WTC11 (cell line): ENCODE data around the gene RXRA. TPM values are rescaled to one million over a fixed set of nuclear protein-coding genes. Genes with fewer than 3 reads are reported as not detected.

Experiments
- ATAC-seq: fragments of 200-7000 bp; cut with Tn5 transposase; 2 replicates; pipeline ENCODE4 v1.10.0; 2021; ENCODE audit warnings: mild to moderate bottlenecking, moderate library complexity
- CTCF ChIA-PET: fragments of 300-600 bp; sonication (Branson Sonifier 250); formaldehyde crosslinking; loops from one replicate; lab custom pipeline; 2021; ENCODE audit warnings: antibody characterized with exemption; lab: Charles Lee
- POLR2A ChIA-PET: fragments of 350-600 bp; sonication (Branson Sonifier 250); formaldehyde crosslinking; loops from one replicate; lab custom pipeline; 2021; ENCODE audit warnings: antibody characterized with exemption; lab: Charles Lee
- DNase-seq: peaks from one replicate; pipeline ENCODE4 v3.0.0; 2021; ENCODE audit warnings: low spot score
- H3K27ac Mint-ChIP-seq: 2 replicates; pipeline ENCODE4 v1.8.0; 2021; ENCODE audit warnings: mixed read lengths
- H3K27me3 Mint-ChIP-seq: 2 replicates; pipeline ENCODE4 v1.8.0; 2021; ENCODE audit warnings: low read depth, mild to moderate bottlenecking, moderate library complexity, mixed read lengths
- H3K36me3 Mint-ChIP-seq: 2 replicates; pipeline ENCODE4 v1.8.0; 2021; ENCODE audit warnings: mixed read lengths
- H3K4me1 Mint-ChIP-seq: 2 replicates; pipeline ENCODE4 v1.8.0; 2022; ENCODE audit warnings: mixed read lengths
- H3K4me3 Mint-ChIP-seq: 2 replicates; pipeline ENCODE4 v1.8.0; 2021; ENCODE audit warnings: mild to moderate bottlenecking, moderate library complexity, mixed read lengths
- H3K9me3 Mint-ChIP-seq: 2 replicates; pipeline ENCODE4 v1.8.0; 2021; ENCODE audit warnings: mixed read lengths
- ETV6 ChIP-seq: sonication (generic); formaldehyde crosslinking; IDR thresholded peaks from 2 replicates; pipeline ENCODE4 v1.8.1; 2022; ENCODE audit warnings: mild to moderate bottlenecking, missing genetic modification reagents
- FOXJ3 ChIP-seq: sonication (generic); formaldehyde crosslinking; IDR thresholded peaks from 2 replicates; pipeline ENCODE4 v1.9.0; 2021; ENCODE audit warnings: missing genetic modification reagents, mild to moderate bottlenecking, borderline replicate concordance
- FOXK1 ChIP-seq: sonication (generic); formaldehyde crosslinking; IDR thresholded peaks from 2 replicates; pipeline ENCODE4 v1.8.0; 2022; ENCODE audit warnings: mild to moderate bottlenecking, moderate library complexity, missing genetic modification reagents
- IRF2 ChIP-seq: sonication (generic); formaldehyde crosslinking; IDR thresholded peaks from 2 replicates; pipeline ENCODE4 v1.8.0; 2022; ENCODE audit warnings: low read depth, missing genetic modification reagents, borderline replicate concordance
- NFATC4 ChIP-seq: fragments of 250-450 bp; sonication (Bioruptor Pico); IDR thresholded peaks from 2 replicates; pipeline ENCODE4 v1.9.0; 2021; ENCODE audit warnings: mild to moderate bottlenecking
- SOX15 ChIP-seq: fragments of 250-450 bp; sonication (Bioruptor Pico); IDR thresholded peaks from 2 replicates; pipeline ENCODE4 v1.9.0; 2021; ENCODE audit warnings: mild to moderate bottlenecking
- TEAD1 ChIP-seq: sonication (generic); formaldehyde crosslinking; IDR thresholded peaks from 2 replicates; pipeline ENCODE4 v1.8.0; 2022; ENCODE audit warnings: mild to moderate bottlenecking, missing genetic modification reagents
- ZNF671 ChIP-seq: fragments of 250-450 bp; sonication (Bioruptor Pico); IDR thresholded peaks from 2 replicates; pipeline ENCODE4 v1.8.0; 2021; ENCODE audit warnings: mild to moderate bottlenecking
- total RNA-seq: library from RNA; stranded (reverse); gene quantifications from 3 replicates; pipeline ENCODE4 v1.2.3, GENCODE V29; 2021
- TF ChIP-seq, protein P1 (sequence below): fragments of 250-450 bp; sonication (Bioruptor Pico); IDR thresholded peaks from 2 replicates; pipeline ENCODE4 v2.1.2; 2022; ENCODE audit warnings: mild to moderate bottlenecking, moderate library complexity
- TF ChIP-seq, protein P2 (sequence below): sonication (generic); formaldehyde crosslinking; IDR thresholded peaks from 2 replicates; pipeline ENCODE4 v1.8.0; 2022; ENCODE audit warnings: mild to moderate bottlenecking, missing genetic modification reagents
- TF ChIP-seq, protein P3 (sequence below): sonication (generic); formaldehyde crosslinking; IDR thresholded peaks from 2 replicates; pipeline ENCODE4 v1.8.1; 2023; ENCODE audit warnings: mild to moderate bottlenecking, moderate library complexity, missing genetic modification reagents
- TF ChIP-seq, protein P4 (sequence below): sonication (generic); formaldehyde crosslinking; IDR thresholded peaks from 2 replicates; pipeline ENCODE4 v1.8.1; 2022; ENCODE audit warnings: mild to moderate bottlenecking, missing genetic modification reagents, moderate library complexity, borderline replicate concordance
- TF ChIP-seq, protein P5 (sequence below): sonication (generic); formaldehyde crosslinking; conservative IDR thresholded peaks from 2 replicates; pipeline ENCODE4 v1.8.1; 2023; ENCODE audit warnings: mild to moderate bottlenecking, low read depth, missing genetic modification reagents, moderate library complexity
- TF ChIP-seq, protein P6 (sequence below): sonication (generic); formaldehyde crosslinking; IDR thresholded peaks from 2 replicates; pipeline ENCODE4 v1.8.0; 2023; ENCODE audit warnings: missing genetic modification reagents
- TF ChIP-seq, protein P7 (sequence below): fragments of 250-450 bp; sonication (Bioruptor Pico); conservative IDR thresholded peaks from 2 replicates; pipeline ENCODE4 v1.9.0; 2021; ENCODE audit warnings: mild to moderate bottlenecking
- TF ChIP-seq, protein P8 (sequence below): sonication (generic); formaldehyde crosslinking; IDR thresholded peaks from 2 replicates; pipeline ENCODE4 v1.8.1; 2023; ENCODE audit warnings: mild to moderate bottlenecking, missing genetic modification reagents, borderline replicate concordance
- TF ChIP-seq, protein P9 (sequence below): fragments of 250-450 bp; sonication (Bioruptor Pico); IDR thresholded peaks from 2 replicates; pipeline ENCODE4 v1.9.0; 2021; ENCODE audit warnings: mild to moderate bottlenecking

Gene RXRA
- total RNA-seq, 1 experiment from 2014 or later: 27.5 TPM

DNA sequence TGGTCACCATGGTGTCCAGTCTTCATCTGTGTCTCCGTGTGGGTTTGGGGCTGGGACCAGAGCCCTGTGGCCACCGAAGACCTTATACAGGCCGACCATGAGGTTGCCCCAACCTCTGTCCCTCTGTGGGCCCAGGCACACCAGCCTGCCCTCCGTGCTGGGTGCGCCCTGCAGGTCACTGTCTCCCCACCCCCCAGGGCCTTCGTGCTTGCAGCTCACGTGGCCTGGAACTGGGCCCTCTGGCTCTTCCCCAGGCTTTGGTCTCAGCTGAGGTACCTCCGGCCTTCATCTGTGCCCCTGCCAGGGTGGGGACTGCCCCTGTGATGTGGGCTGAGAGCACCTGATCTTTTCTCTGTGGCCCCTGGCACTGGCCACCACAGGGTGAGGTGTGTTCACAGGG is 92.1 kb downstream of the RXRA start:
- no peak for ATAC-seq
- TF ChIP-seq, protein P1, sequence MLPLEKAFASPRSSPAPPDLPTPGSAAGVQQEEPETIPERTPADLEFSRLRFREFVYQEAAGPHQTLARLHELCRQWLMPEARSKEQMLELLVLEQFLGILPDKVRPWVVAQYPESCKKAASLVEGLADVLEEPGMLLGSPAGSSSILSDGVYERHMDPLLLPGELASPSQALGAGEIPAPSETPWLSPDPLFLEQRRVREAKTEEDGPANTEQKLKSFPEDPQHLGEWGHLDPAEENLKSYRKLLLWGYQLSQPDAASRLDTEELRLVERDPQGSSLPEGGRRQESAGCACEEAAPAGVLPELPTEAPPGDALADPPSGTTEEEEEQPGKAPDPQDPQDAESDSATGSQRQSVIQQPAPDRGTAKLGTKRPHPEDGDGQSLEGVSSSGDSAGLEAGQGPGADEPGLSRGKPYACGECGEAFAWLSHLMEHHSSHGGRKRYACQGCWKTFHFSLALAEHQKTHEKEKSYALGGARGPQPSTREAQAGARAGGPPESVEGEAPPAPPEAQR (CRISPR knock-in tag): no peak
- TF ChIP-seq, protein P2, sequence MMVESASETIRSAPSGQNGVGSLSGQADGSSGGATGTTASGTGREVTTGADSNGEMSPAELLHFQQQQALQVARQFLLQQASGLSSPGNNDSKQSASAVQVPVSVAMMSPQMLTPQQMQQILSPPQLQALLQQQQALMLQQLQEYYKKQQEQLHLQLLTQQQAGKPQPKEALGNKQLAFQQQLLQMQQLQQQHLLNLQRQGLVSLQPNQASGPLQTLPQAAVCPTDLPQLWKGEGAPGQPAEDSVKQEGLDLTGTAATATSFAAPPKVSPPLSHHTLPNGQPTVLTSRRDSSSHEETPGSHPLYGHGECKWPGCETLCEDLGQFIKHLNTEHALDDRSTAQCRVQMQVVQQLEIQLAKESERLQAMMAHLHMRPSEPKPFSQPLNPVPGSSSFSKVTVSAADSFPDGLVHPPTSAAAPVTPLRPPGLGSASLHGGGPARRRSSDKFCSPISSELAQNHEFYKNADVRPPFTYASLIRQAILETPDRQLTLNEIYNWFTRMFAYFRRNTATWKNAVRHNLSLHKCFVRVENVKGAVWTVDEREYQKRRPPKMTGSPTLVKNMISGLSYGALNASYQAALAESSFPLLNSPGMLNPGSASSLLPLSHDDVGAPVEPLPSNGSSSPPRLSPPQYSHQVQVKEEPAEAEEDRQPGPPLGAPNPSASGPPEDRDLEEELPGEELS: no peak
- TF ChIP-seq, protein P3, sequence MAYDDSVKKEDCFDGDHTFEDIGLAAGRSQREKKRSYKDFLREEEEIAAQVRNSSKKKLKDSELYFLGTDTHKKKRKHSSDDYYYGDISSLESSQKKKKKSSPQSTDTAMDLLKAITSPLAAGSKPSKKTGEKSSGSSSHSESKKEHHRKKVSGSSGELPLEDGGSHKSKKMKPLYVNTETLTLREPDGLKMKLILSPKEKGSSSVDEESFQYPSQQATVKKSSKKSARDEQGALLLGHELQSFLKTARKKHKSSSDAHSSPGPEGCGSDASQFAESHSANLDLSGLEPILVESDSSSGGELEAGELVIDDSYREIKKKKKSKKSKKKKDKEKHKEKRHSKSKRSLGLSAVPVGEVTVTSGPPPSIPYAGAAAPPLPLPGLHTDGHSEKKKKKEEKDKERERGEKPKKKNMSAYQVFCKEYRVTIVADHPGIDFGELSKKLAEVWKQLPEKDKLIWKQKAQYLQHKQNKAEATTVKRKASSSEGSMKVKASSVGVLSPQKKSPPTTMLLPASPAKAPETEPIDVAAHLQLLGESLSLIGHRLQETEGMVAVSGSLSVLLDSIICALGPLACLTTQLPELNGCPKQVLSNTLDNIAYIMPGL (CRISPR knock-in tag): no peak
- TF ChIP-seq TEAD1: no peak
- TF ChIP-seq ETV6: no peak
- H3K27me3 Mint-ChIP-seq: no peaks in the 10 kb centered on the region
- H3K27ac Mint-ChIP-seq: no peak overlapping the region
- no peak for DNase-seq
- H3K9me3 Mint-ChIP-seq: no peaks in the 10 kb centered on the region
- ChIA-PET CTCF (no interaction called here), POLR2A (no interaction called here)
- H3K4me3 Mint-ChIP-seq: no peak overlapping the region
- no peaks in the 10 kb centered on the region for H3K4me1 Mint-ChIP-seq
- H3K36me3 Mint-ChIP-seq: peaks cover 5% of the 10 kb centered on the region; the same call in 1 of the 2 replicates

DNA sequence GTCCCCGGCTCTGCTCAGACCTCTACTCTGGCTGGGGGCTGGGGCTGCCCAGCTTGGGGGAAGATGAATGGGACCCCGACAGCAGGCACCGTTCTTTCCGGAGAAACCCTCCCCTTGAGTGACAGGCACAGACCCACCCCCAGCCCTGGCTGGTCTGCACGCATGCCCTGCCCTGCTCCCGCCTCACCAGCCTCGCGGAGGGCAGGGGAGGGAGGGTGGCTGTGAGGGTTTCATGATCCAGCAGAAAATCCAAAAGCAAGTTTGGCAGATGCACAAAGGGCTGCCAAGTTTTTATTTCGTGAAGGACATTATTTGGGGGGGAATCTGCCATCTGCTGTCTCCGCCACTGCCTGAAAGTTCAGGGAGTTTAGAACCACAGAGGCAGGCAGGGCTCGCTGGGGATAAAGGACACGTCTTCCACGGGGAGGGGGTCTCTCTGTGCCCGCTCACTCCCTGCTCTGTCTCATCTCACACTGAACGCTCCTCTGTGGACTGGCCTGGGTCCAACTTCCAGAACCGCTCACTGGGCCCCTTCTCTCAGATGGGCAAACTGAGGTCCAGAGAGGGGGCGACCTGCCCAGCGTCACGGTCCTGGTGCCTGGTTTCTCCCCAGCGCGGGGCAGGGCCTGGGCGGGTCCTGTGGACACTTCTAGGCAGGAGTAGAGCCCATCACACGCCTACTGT is 92.9 kb downstream of the RXRA start:
- H3K4me3 Mint-ChIP-seq: no peak overlapping the region
- DNase-seq (no peak), ATAC-seq (no peak)
- H3K27me3 Mint-ChIP-seq: no peaks in the 10 kb centered on the region
- no peak overlapping the region for H3K27ac Mint-ChIP-seq
- no peaks in the 10 kb centered on the region for H3K9me3 Mint-ChIP-seq
- H3K36me3 Mint-ChIP-seq: peaks cover 5% of the 10 kb centered on the region; the same call in 1 of the 2 replicates
- H3K4me1 Mint-ChIP-seq: no peaks in the 10 kb centered on the region
- no peak for TF ChIP-seq NFATC4
- TF ChIP-seq, protein P4, sequence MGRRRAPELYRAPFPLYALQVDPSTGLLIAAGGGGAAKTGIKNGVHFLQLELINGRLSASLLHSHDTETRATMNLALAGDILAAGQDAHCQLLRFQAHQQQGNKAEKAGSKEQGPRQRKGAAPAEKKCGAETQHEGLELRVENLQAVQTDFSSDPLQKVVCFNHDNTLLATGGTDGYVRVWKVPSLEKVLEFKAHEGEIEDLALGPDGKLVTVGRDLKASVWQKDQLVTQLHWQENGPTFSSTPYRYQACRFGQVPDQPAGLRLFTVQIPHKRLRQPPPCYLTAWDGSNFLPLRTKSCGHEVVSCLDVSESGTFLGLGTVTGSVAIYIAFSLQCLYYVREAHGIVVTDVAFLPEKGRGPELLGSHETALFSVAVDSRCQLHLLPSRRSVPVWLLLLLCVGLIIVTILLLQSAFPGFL (CRISPR knock-in tag): no peak
- TF ChIP-seq FOXK1 (CRISPR knock-in tag): no peak
- TF ChIP-seq IRF2: no peak
- TF ChIP-seq, protein P5, sequence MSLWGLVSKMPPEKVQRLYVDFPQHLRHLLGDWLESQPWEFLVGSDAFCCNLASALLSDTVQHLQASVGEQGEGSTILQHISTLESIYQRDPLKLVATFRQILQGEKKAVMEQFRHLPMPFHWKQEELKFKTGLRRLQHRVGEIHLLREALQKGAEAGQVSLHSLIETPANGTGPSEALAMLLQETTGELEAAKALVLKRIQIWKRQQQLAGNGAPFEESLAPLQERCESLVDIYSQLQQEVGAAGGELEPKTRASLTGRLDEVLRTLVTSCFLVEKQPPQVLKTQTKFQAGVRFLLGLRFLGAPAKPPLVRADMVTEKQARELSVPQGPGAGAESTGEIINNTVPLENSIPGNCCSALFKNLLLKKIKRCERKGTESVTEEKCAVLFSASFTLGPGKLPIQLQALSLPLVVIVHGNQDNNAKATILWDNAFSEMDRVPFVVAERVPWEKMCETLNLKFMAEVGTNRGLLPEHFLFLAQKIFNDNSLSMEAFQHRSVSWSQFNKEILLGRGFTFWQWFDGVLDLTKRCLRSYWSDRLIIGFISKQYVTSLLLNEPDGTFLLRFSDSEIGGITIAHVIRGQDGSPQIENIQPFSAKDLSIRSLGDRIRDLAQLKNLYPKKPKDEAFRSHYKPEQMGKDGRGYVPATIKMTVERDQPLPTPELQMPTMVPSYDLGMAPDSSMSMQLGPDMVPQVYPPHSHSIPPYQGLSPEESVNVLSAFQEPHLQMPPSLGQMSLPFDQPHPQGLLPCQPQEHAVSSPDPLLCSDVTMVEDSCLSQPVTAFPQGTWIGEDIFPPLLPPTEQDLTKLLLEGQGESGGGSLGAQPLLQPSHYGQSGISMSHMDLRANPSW (CRISPR knock-in tag): no peak
- TF ChIP-seq TEAD1: no peak
- TF ChIP-seq, protein P6, sequence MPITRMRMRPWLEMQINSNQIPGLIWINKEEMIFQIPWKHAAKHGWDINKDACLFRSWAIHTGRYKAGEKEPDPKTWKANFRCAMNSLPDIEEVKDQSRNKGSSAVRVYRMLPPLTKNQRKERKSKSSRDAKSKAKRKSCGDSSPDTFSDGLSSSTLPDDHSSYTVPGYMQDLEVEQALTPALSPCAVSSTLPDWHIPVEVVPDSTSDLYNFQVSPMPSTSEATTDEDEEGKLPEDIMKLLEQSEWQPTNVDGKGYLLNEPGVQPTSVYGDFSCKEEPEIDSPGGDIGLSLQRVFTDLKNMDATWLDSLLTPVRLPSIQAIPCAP (CRISPR knock-in tag): no peak
- TF ChIP-seq FOXJ3: no peak
- TF ChIP-seq, protein P7, sequence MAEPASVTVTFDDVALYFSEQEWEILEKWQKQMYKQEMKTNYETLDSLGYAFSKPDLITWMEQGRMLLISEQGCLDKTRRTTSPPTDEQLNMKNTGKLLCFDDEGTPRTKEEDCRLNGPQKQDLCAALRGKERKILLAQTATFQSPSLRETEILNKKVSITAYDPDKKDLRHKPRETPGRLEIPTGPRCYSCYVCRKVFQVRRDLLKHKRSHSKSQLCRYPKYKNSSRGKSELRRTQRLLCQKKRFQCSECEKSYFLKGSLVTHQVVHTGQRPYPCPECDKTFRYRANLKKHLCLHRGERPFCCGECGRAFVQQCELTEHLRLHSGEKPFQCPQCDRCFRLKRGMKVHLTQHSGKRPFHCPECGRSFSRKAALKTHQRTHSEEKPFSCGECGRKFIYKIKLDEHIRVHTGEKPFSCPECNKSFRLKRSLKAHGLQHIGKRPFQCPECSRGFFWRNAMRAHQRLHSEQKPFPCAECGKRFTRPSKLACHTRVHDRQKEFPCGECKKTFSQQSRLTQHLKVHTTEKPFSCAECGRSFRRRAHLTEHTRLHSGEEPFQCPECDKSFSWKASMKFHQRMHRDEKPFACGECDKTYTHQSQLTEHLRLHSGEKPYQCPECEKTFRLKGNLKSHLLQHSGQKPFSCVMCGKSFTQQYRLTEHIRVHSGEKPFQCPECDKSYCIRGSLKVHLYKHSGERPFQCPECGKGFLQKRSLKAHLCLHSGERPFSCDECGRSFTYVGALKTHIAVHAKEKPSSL: no peak
- TF ChIP-seq, protein P8, sequence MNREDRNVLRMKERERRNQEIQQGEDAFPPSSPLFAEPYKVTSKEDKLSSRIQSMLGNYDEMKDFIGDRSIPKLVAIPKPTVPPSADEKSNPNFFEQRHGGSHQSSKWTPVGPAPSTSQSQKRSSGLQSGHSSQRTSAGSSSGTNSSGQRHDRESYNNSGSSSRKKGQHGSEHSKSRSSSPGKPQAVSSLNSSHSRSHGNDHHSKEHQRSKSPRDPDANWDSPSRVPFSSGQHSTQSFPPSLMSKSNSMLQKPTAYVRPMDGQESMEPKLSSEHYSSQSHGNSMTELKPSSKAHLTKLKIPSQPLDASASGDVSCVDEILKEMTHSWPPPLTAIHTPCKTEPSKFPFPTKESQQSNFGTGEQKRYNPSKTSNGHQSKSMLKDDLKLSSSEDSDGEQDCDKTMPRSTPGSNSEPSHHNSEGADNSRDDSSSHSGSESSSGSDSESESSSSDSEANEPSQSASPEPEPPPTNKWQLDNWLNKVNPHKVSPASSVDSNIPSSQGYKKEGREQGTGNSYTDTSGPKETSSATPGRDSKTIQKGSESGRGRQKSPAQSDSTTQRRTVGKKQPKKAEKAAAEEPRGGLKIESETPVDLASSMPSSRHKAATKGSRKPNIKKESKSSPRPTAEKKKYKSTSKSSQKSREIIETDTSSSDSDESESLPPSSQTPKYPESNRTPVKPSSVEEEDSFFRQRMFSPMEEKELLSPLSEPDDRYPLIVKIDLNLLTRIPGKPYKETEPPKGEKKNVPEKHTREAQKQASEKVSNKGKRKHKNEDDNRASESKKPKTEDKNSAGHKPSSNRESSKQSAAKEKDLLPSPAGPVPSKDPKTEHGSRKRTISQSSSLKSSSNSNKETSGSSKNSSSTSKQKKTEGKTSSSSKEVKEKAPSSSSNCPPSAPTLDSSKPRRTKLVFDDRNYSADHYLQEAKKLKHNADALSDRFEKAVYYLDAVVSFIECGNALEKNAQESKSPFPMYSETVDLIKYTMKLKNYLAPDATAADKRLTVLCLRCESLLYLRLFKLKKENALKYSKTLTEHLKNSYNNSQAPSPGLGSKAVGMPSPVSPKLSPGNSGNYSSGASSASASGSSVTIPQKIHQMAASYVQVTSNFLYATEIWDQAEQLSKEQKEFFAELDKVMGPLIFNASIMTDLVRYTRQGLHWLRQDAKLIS (CRISPR knock-in tag): no peak
- no peak for TF ChIP-seq SOX15 (CRISPR knock-in tag)
- TF ChIP-seq, protein P9, sequence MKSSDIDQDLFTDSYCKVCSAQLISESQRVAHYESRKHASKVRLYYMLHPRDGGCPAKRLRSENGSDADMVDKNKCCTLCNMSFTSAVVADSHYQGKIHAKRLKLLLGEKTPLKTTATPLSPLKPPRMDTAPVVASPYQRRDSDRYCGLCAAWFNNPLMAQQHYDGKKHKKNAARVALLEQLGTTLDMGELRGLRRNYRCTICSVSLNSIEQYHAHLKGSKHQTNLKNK (CRISPR knock-in tag): no peak
- TF ChIP-seq ZNF671 (CRISPR knock-in tag): no peak
- POLR2A ChIA-PET: no interaction called here
- CTCF ChIA-PET: no interaction called here
